Cardiac fibroblast (primary cell): ENCODE data around the gene ADGRL3.
A peak's percentile ranks its signal among the peaks of the same experiment; 100 is the strongest.

Experiments
- DNase-seq, 2 donors: peaks; one replicate each; pipeline versions ENCODE4 v3.0.0 to v3.0.0-alpha.2; 2010; ENCODE audit warnings: low read depth in 2 of 2
- H3K4me3 ChIP-seq, 2 donors: replicated peaks in 1 of 2; 1 replicate in 1 of 2; 2 replicates in 1 of 2; pipeline ENCODE4 v1.5.1; 2011; ENCODE audit warnings: low read depth in 2 of 2, low read length in 2 of 2, mild to moderate bottlenecking in 2 of 2, moderate library complexity in 1 of 2
- TF ChIP-seq, protein P1 (sequence below): IDR thresholded peaks from one replicate; pipeline ENCODE4 v1.5.1; 2011; ENCODE audit warnings: low read depth, mild to moderate bottlenecking, low read length, inconsistent platforms

The ADGRL3 gene

DNA sequence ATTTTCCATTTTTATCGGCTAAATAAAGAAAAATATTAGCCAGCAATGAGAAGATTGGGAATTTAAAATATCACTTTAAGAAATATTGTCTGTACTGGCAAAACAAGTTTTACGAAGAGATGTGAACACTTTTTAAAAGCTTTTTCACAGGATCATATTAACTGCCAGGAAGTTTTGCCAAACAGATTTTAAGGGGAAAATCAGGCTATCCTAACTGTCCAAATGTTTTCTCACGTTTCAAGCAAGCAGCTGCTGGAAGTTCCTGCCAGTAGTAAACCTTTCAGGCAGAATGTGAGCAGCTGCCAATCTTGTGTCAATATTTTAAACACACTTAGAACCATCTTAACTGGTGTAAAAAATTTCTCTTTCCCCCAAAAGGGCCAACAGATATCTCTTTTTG, 101.1 kb downstream of the ADGRL3 start:
- DNase-seq: no peak
- H3K4me3 ChIP-seq: no peak overlapping the region
- TF ChIP-seq, protein P1, sequence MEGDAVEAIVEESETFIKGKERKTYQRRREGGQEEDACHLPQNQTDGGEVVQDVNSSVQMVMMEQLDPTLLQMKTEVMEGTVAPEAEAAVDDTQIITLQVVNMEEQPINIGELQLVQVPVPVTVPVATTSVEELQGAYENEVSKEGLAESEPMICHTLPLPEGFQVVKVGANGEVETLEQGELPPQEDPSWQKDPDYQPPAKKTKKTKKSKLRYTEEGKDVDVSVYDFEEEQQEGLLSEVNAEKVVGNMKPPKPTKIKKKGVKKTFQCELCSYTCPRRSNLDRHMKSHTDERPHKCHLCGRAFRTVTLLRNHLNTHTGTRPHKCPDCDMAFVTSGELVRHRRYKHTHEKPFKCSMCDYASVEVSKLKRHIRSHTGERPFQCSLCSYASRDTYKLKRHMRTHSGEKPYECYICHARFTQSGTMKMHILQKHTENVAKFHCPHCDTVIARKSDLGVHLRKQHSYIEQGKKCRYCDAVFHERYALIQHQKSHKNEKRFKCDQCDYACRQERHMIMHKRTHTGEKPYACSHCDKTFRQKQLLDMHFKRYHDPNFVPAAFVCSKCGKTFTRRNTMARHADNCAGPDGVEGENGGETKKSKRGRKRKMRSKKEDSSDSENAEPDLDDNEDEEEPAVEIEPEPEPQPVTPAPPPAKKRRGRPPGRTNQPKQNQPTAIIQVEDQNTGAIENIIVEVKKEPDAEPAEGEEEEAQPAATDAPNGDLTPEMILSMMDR: no peak

DNA sequence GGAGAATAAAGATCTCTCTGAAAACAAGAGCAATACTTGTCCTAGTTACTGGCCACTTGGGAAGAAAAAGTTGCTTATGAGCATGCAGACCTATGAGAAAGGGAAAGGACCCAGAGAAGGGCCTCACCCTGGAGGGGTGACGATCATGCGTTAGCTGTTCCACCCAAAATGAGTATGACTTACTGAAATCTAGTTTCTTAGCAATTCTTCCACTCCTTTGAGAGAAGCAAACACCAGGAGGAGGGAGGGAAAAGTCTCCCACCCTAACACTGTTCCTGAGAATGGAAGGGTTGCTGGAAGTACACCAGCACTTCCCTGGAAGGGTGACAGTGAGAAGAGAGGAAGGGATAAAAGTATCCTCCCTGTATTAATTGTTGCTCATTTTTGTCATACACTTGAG, 107.9 kb downstream of the ADGRL3 start:
- TF ChIP-seq, protein P1: no peak
- no peak for DNase-seq
- no peak overlapping the region for H3K4me3 ChIP-seq

DNA sequence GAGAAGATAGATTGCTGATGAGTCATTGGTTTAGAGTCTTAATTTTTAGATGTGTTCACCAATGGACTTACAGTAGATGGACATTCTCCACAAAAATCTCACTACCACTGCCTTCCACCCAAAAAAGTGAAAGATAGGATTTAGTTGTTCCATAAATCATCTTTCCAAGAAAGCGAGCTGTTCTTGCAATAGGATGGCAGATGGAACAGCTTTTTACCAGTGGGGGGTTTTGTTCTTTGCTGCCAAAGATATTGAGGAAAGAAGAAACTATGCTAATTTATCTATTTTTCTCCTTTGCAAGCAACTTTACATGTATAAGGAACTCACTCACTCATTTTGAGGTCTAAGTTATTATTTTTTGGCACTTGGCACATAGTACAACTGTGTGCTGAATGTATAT, 109.5 kb downstream of the ADGRL3 start:
- no peak overlapping the region for H3K4me3 ChIP-seq
- TF ChIP-seq, protein P1: no peak
- DNase-seq: no peak

DNA sequence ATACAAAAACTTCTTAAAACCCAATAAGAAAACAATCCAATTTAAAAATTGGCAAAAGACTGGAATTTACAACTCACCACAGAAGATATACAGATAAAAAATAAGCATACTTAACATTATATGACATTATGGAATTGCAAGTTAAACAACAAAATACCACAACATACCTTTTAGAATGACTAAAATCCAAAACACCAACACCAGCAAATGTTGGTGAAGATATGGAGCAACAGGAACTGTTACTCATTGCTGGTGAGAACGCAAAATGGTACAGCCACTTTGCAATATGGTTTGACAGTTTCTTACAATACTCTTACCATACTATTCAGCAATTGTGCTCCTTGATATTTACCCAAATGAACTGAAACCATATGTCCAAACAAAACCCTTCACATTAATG, 112.4 kb downstream of the ADGRL3 start:
- no peak overlapping the region for H3K4me3 ChIP-seq
- TF ChIP-seq, protein P1: no peak
- peak; percentile 15 to 83 for DNase-seq

DNA sequence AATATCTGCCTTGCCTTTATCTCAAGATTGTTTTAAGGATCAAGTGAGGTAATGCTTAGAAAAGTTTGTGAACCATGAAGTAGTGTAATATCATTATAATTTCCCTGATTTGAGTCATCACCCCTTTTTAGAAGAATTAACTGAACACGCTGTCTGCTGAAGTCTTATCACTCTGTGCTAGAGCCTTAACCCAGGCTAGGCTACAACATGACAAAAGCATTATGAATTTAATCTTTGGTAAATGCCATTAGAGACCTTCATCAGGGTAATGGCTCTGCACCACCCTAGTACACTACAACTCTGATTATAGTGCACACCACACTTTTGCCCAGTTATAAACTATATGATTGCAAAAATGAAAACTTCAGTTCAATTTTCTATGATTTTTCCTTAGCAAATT, 118.3 kb downstream of the ADGRL3 start:
- no peak for DNase-seq
- no peak overlapping the region for H3K4me3 ChIP-seq
- TF ChIP-seq, protein P1: no peak

DNA sequence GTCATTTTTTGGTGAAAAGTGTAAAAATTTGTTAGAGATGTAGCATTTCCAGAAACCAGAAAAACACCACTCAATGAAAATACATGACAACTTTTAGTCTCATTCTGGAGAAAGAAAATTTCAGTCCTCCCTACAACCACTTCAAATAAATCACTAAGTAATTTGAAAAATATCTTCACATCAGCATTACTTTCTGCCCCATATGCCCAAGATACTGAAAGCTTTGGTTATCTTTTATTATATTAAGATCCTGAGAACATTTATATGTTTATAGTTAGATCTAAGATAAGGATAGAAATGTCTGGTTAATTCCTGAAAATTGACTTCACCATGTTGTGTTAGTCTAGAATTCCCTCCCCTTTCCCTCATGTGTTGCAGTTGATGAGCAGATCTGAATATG, 119.0 kb downstream of the ADGRL3 start:
- TF ChIP-seq, protein P1: no peak
- H3K4me3 ChIP-seq: no peak overlapping the region
- DNase-seq: no peak

DNA sequence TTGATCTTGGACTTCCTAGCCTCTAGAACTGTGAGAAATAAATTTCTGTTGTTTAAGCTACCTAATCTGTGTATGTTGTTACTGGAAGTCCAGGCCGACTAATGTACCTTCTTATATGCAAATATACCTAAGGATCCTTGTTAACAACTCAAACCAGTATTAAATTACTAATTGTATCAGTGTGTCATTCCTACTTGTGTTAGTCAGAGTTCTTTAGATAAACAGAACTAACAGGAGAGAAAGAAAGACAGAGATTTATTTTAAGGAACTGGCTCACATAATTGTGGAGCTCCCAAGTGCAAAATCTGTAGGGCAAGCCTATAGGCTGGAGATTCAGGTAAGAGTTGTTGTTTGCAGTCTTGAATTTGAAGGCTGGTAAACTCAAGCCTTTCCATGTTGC, 120.0 kb downstream of the ADGRL3 start:
- peak in 1 of 2 donors; percentile 25 for DNase-seq
- TF ChIP-seq, protein P1: no peak
- H3K4me3 ChIP-seq: no peak overlapping the region
